HepG2 (cell line): ENCODE data around the gene SLC5A5. TPM values are rescaled to one million over a fixed set of nuclear protein-coding genes. Genes with fewer than 3 reads are reported as not detected.

Experiments used
- ATAC-seq: fragments of 200-7000 bp; cut with Tn5 transposase; 3 replicates; pipeline ENCODE4 v1.9.1; 2020; ENCODE audit warnings: mild to moderate bottlenecking, moderate library complexity
- BruUV-seq: library from RNA; stranded (reverse); fragments of 400-500 nt; replicated peaks from 2 replicates; lab custom pipeline; 2021; lab: Mats Ljungman, UMichigan
- CTCF ChIA-PET: fragments of 300-600 bp; formaldehyde crosslinking; extraction: SDS; loops from one replicate; lab custom pipeline; 2021; ENCODE audit warnings: low total read pairs, inconsistent platforms, low intra/inter-chr PET ratio; lab: Yijun Ruan, JAX
- POLR2A ChIA-PET: fragments of 350-600 bp; sonication (Branson Sonifier 250); formaldehyde crosslinking; loops from one replicate; lab custom pipeline; 2020; ENCODE audit warnings: antibody characterized with exemption, inconsistent platforms; lab: Yijun Ruan, JAX
- DNase-seq: peaks from one replicate; pipeline ENCODE4 v3.0.0-alpha.2; 2015; ENCODE audit warnings: low spot score
- FAIRE-seq: peaks from 3 replicates; lab custom pipeline; 2011; peaks lifted over from hg19 to GRCh38; lab: Jason Lieb, UNC
- H2AFZ ChIP-seq: one replicate; pipeline ENCODE4 v1.6.1; 2011; ENCODE audit warnings: low read length, inconsistent platforms
- H3K27ac ChIP-seq: fragments of 300-600 bp; 3 replicates; pipeline ENCODE4 v1.8.0; 2011; ENCODE audit warnings: mixed run types, mild to moderate bottlenecking, mixed read lengths, low read length, inconsistent platforms; ENCODE audit not compliant: insufficient read depth; ENCODE audit errors: extremely low read length
- H3K27me3 ChIP-seq, 2 experiments: fragments of 200-600 bp in 1 of 2; 2 replicates in 1 of 2; 3 replicates in 1 of 2; pipeline versions ENCODE4 v1.6.0 to v1.8.0; 2011; ENCODE audit warnings: low read length in 2 of 2, mild to moderate bottlenecking in 2 of 2, moderate library complexity in 2 of 2, inconsistent platforms in 1 of 2; ENCODE audit not compliant: insufficient read depth in 2 of 2, control insufficient read depth in 1 of 2
- H3K36me3 ChIP-seq, 2 experiments: fragments of 200-600 bp in 1 of 2; replicated peaks in 1 of 2; 2 replicates in 1 of 2; 3 replicates in 1 of 2; pipeline versions ENCODE4 v1.5.1 to v1.8.0; 2011; ENCODE audit warnings: low read length in 2 of 2, inconsistent platforms in 1 of 2; ENCODE audit not compliant: insufficient read depth in 2 of 2, control insufficient read depth in 1 of 2
- H3K4me1 ChIP-seq: 2 replicates; pipeline ENCODE4 v1.5.1; 2012; ENCODE audit warnings: low read length, inconsistent platforms; ENCODE audit not compliant: insufficient read depth
- H3K4me2 ChIP-seq: 2 replicates; pipeline ENCODE4 v1.6.0; 2011; ENCODE audit warnings: low read depth, low read length, inconsistent platforms
- H3K4me3 ChIP-seq, 3 experiments: fragments of 200-600 bp in 1 of 3; sonication (generic), shearing (Covaris generic) in 1 of 3; replicated peaks in 1 of 3; 2 replicates each; pipeline ENCODE4 v1.5.1; 2011 to 2016; ENCODE audit warnings: low read length in 3 of 3, inconsistent platforms in 2 of 3, low read depth in 2 of 3, mild to moderate bottlenecking in 2 of 3, control low read depth in 1 of 3, mixed read lengths in 1 of 3; ENCODE audit not compliant: insufficient read depth in 1 of 3
- H3K79me2 ChIP-seq: one replicate; pipeline ENCODE4 v1.6.1; 2011; ENCODE audit warnings: low read length, inconsistent platforms; ENCODE audit not compliant: insufficient read depth
- H3K9ac ChIP-seq: 2 replicates; pipeline ENCODE4 v1.6.0; 2011; ENCODE audit warnings: mild to moderate bottlenecking, low read depth, low read length, inconsistent platforms; ENCODE audit not compliant: insufficient read depth
- H3K9me3 ChIP-seq: 2 replicates; pipeline ENCODE4 v1.5.1; 2012; ENCODE audit warnings: mild to moderate bottlenecking, low read length
- H4K20me1 ChIP-seq: 2 replicates; pipeline ENCODE4 v1.6.0; 2011; ENCODE audit warnings: inconsistent platforms, mild to moderate bottlenecking, low read length, moderate library complexity; ENCODE audit not compliant: insufficient read depth
- ARNT2 ChIP-seq: sonication (generic); formaldehyde crosslinking; IDR thresholded peaks from 2 replicates; pipeline ENCODE4 v1.8.0; 2022; ENCODE audit warnings: mild to moderate bottlenecking, low read depth, missing genetic modification reagents, moderate library complexity
- BRCA1 ChIP-seq: sonication (generic); formaldehyde crosslinking; IDR thresholded peaks from 2 replicates; pipeline ENCODE4 v1.4.0; 2020; ENCODE audit warnings: missing genetic modification reagents
- GABPB1 ChIP-seq: IDR thresholded peaks from 2 replicates; pipeline ENCODE4 v1.6.1; 2016; ENCODE audit warnings: mild to moderate bottlenecking, missing genetic modification reagents, moderate library complexity, missing compliant biosample characterization
- MEIS1 ChIP-seq: sonication (generic); formaldehyde crosslinking; IDR thresholded peaks from 2 replicates; pipeline ENCODE4 v1.9.0; 2021; ENCODE audit warnings: mild to moderate bottlenecking, missing genetic modification reagents, moderate library complexity, borderline replicate concordance
- NFRKB ChIP-seq: fragments of 450-650 bp; IDR thresholded peaks from 2 replicates; pipeline ENCODE4 v1.6.1; 2017
- PHF21A ChIP-seq: sonication (generic); formaldehyde crosslinking; IDR thresholded peaks from 2 replicates; pipeline ENCODE4 v1.5.0; 2020; ENCODE audit warnings: mild to moderate bottlenecking, missing genetic modification reagents
- SALL2 ChIP-seq: sonication (generic); formaldehyde crosslinking; IDR thresholded peaks from 2 replicates; pipeline ENCODE4 v1.8.1; 2023; ENCODE audit warnings: mild to moderate bottlenecking, missing genetic modification reagents, inconsistent platforms
- ZNF331 ChIP-seq: sonication (generic); formaldehyde crosslinking; IDR thresholded peaks from 2 replicates; pipeline ENCODE4 v1.4.0; 2020; ENCODE audit warnings: missing genetic modification reagents
- ZNF460 ChIP-seq: sonication (generic); formaldehyde crosslinking; IDR thresholded peaks from 2 replicates; pipeline ENCODE4 v1.5.1; 2020; ENCODE audit warnings: missing genetic modification reagents, mild to moderate bottlenecking, borderline replicate concordance
- ZNF501 ChIP-seq: sonication (generic); formaldehyde crosslinking; IDR thresholded peaks from 2 replicates; pipeline ENCODE4 v1.5.1; 2020; ENCODE audit warnings: mild to moderate bottlenecking, moderate library complexity, missing genetic modification reagents
- ZNF773 ChIP-seq: sonication (generic); formaldehyde crosslinking; IDR thresholded peaks from 2 replicates; pipeline ENCODE4 v1.4.0; 2020; ENCODE audit warnings: missing genetic modification reagents, borderline replicate concordance
- ZNF891 ChIP-seq: sonication (generic); formaldehyde crosslinking; IDR thresholded peaks from 2 replicates; pipeline ENCODE4 v1.5.0; 2020; ENCODE audit warnings: mild to moderate bottlenecking, missing genetic modification reagents
- ZSCAN12 ChIP-seq: sonication (generic); formaldehyde crosslinking; IDR thresholded peaks from 2 replicates; pipeline ENCODE4 v1.9.0; 2021; ENCODE audit warnings: mild to moderate bottlenecking, missing genetic modification reagents
- WGBS: methylation state at CpG from one replicate; pipeline ENCODE4 v1.1.6; 2017; ENCODE audit warnings: low lambda C conversion rate; 5-methylcytosine and 5-hydroxymethylcytosine counted together
- in situ Hi-C: cut with HindIII; loops from 2 replicates; pipeline ENCODE4 v1.10.0; 2017; ENCODE audit warnings: low pct_unique_long_range_greater_than_20kb; ENCODE audit not compliant: extremely low pct_ligation_motif_present
- intact Hi-C: fragments of 100-400 bp; cut with micrococcal nuclease; formaldehyde crosslinking; loops from one replicate; pipeline ENCODE4 v1.10.0; 2022; ENCODE audit not compliant: unreplicated experiment
- polyA plus RNA-seq, 8 experiments: library from polyadenylated mRNA; depleted of rRNA in 3 of 8; stranded (reverse) in 7 of 8; unstranded in 1 of 8; fragments of >200 nt; fragmentation: Illumina TruSeq in 4 of 8; extraction: Trizol in 4 of 8; gene quantifications; 2 replicates each; pipeline versions ENCODE4 v1.2.1 to v1.2.3, GENCODE V29; 2011 to 2016; ENCODE audit warnings: low read depth in 4 of 8, missing spikeins in 1 of 8, mixed read lengths in 1 of 8; ENCODE audit not compliant: insufficient read depth in 1 of 8
- total RNA-seq, 5 experiments: library from RNA; depleted of rRNA; stranded (reverse); fragments of >200 nt; fragmentation: Illumina TruSeq; extraction: Trizol; gene quantifications; 2 replicates each; pipeline ENCODE4 v1.2.3, GENCODE V29; 2016; ENCODE audit warnings: low read depth in 1 of 5
- TF ChIP-seq, protein P1 (sequence below): sonication (generic); formaldehyde crosslinking; IDR thresholded peaks from 2 replicates; pipeline ENCODE4 v1.4.0; 2020; ENCODE audit warnings: mild to moderate bottlenecking, low read depth, missing genetic modification reagents
- TF ChIP-seq, protein P2 (sequence below): IDR thresholded peaks from 2 replicates; pipeline ENCODE4 v1.6.1; 2016; ENCODE audit warnings: control low read depth
- TF ChIP-seq, protein P3 (sequence below): sonication (generic); formaldehyde crosslinking; IDR thresholded peaks from 2 replicates; pipeline ENCODE4 v1.5.0; 2020; ENCODE audit warnings: mild to moderate bottlenecking, missing genetic modification reagents, moderate library complexity

The SLC5A5 gene
- total and polyA plus RNA-seq, 2 of the 13 experiments (the other 11 are each of a cell fraction or from before 2014, with no cell fraction given): not detected

DNA sequence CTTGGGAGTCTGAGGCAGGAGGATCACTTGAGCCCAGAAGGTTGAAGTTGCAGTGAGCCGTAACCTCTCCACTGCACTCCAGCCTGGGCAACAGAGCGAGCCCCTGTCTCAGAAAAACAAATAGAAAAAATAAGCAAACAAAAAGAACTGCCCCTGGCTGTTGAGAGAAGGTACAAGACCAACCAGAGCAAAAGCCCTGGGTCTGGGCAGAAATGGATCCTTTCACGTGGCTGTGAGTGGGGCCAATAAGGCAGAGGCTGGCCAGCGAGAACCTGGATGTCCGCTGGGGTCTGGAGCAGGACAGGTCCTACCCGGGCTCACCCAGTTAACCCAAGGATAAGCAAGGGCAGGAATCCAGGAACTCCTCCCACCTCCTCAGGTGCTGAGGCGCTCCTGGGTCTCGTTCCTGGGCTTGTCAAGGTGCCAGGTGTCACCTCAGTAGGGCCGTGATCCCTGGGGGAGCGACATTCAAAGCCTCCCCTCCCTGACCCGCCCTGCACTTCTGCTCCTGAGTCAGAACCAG is 4.7 kb upstream of the SLC5A5 start:
- H3K4me3 ChIP-seq: no peak overlapping the region
- no peak overlapping the region for H3K4me2 ChIP-seq
- in situ Hi-C loops: loop anchor here (5.0 kb wide), 2 partner anchors 65 to 125 kb away; partner anchors contain the start of gene CCDC124
- H3K36me3 ChIP-seq: peaks cover 8 to 26% of the 10 kb centered on the region in 2 experiments
- no peak overlapping the region for H3K27ac ChIP-seq
- peaks cover 5% of the 10 kb centered on the region for H3K79me2 ChIP-seq
- BruUV-seq: no TSS peak
- ATAC-seq: peak; percentile 20
- WGBS: 32% methylated on average over 5 of the region's 11 CpGs
- H3K9me3 ChIP-seq: no peaks in the 10 kb centered on the region
- no peak overlapping the region for H3K9ac ChIP-seq
- no peak for FAIRE-seq
- peaks cover 32% of the 10 kb centered on the region for H4K20me1 ChIP-seq
- H3K27me3 ChIP-seq: peaks cover 6 to 20% of the 10 kb centered on the region in 2 experiments; a peak in 3 of 5 replicates
- peaks cover 45% of the 10 kb centered on the region for H3K4me1 ChIP-seq
- TF ChIP-seq ARNT2 (CRISPR knock-in tag) (no peak), SALL2 (CRISPR knock-in tag) (no peak), ZNF460 (CRISPR knock-in tag) (no peak)
- no peak for DNase-seq
- ChIA-PET POLR2A (no interaction called here), CTCF (no interaction called here)
- no peak overlapping the region for H2AFZ ChIP-seq
- intact Hi-C loops: no loop called here

DNA sequence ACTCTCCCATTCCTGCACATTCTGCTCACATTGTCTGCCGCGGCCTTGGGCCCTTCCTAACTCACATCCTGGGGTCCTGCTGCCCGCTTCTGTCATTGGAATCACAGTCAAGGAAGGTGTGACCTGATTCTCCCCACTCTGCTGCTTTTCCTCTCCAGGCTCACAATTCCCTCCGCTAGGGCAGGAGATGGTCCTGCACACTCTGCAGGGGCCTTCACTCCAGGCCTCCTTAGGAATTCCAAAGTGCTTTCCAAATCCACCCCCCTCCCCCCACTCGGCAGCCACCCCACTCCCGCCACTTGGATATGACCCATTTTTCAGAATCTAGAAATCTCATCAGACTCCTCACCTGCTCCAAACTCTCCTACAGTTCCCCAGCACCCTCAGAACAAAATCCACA is 3.1 kb upstream of the SLC5A5 start:
- no peaks in the 10 kb centered on the region for H3K9me3 ChIP-seq
- no peak for FAIRE-seq
- peaks cover 40% of the 10 kb centered on the region for H3K4me1 ChIP-seq
- no peak overlapping the region for H2AFZ ChIP-seq
- in situ Hi-C loops (loop anchor here (5.0 kb wide), 2 partner anchors 64 to 124 kb away; partner anchors contain the start of gene CCDC124), intact Hi-C loops (no loop called here)
- H3K27me3 ChIP-seq: peaks cover 6 to 29% of the 10 kb centered on the region in 2 experiments; a peak in 4 of 5 replicates
- H3K4me3 ChIP-seq: no peak overlapping the region
- H4K20me1 ChIP-seq: peaks cover 16% of the 10 kb centered on the region
- BruUV-seq: no TSS peak
- no peak overlapping the region for H3K27ac ChIP-seq
- CTCF ChIA-PET: interaction anchor here (3.6 kb wide), 1 partner anchor 64 kb away, joined by 32 read pairs; the partner anchor contains the start of gene CCDC124
- no peak overlapping the region for H3K4me2 ChIP-seq
- ATAC-seq: no peak; the same call in 2 of the 3 replicates
- no peak overlapping the region for H3K9ac ChIP-seq
- POLR2A ChIA-PET: interaction anchor here (4.3 kb wide), 1 partner anchor 9 kb away, joined by 26 read pairs; the partner anchor contains the start of gene RPL18A
- DNase-seq: no peak
- WGBS: 15% methylated on average over 6 of the region's 6 CpGs
- peaks cover 0 to 9% of the 10 kb centered on the region in 2 experiments; a peak in 3 of 5 replicates for H3K36me3 ChIP-seq
- H3K79me2 ChIP-seq: no peaks in the 10 kb centered on the region
- TF ChIP-seq NFRKB (no peak), ZSCAN12 (CRISPR knock-in tag) (no peak), ZNF331 (CRISPR knock-in tag) (no peak), MEIS1 (no peak), BRCA1 (CRISPR knock-in tag) (no peak), GABPB1 (CRISPR knock-in tag) (no peak), ZNF501 (CRISPR knock-in tag) (no peak), PHF21A (CRISPR knock-in tag) (no peak), ZNF891 (CRISPR knock-in tag) (no peak), ZNF773 (CRISPR knock-in tag) (no peak)
- TF ChIP-seq, protein P1, sequence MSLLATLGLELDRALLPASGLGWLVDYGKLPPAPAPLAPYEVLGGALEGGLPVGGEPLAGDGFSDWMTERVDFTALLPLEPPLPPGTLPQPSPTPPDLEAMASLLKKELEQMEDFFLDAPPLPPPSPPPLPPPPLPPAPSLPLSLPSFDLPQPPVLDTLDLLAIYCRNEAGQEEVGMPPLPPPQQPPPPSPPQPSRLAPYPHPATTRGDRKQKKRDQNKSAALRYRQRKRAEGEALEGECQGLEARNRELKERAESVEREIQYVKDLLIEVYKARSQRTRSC (CRISPR knock-in tag): no peak
- TF ChIP-seq, protein P2, sequence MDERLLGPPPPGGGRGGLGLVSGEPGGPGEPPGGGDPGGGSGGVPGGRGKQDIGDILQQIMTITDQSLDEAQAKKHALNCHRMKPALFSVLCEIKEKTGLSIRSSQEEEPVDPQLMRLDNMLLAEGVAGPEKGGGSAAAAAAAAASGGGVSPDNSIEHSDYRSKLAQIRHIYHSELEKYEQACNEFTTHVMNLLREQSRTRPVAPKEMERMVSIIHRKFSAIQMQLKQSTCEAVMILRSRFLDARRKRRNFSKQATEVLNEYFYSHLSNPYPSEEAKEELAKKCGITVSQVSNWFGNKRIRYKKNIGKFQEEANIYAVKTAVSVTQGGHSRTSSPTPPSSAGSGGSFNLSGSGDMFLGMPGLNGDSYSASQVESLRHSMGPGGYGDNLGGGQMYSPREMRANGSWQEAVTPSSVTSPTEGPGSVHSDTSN (CRISPR knock-in tag): no peak
- TF ChIP-seq, protein P3, sequence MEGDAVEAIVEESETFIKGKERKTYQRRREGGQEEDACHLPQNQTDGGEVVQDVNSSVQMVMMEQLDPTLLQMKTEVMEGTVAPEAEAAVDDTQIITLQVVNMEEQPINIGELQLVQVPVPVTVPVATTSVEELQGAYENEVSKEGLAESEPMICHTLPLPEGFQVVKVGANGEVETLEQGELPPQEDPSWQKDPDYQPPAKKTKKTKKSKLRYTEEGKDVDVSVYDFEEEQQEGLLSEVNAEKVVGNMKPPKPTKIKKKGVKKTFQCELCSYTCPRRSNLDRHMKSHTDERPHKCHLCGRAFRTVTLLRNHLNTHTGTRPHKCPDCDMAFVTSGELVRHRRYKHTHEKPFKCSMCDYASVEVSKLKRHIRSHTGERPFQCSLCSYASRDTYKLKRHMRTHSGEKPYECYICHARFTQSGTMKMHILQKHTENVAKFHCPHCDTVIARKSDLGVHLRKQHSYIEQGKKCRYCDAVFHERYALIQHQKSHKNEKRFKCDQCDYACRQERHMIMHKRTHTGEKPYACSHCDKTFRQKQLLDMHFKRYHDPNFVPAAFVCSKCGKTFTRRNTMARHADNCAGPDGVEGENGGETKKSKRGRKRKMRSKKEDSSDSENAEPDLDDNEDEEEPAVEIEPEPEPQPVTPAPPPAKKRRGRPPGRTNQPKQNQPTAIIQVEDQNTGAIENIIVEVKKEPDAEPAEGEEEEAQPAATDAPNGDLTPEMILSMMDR: no peak
